Measurements from ENCODE around the gene ADD2. TPM values are rescaled to one million over a fixed set of nuclear protein-coding genes. Genes with fewer than 3 reads are reported as not detected.

Gene ADD2
- total RNA-seq, 4 donors from 2014 or later, result 0.40 to 1.9 (median 1.1) TPM

DNA sequence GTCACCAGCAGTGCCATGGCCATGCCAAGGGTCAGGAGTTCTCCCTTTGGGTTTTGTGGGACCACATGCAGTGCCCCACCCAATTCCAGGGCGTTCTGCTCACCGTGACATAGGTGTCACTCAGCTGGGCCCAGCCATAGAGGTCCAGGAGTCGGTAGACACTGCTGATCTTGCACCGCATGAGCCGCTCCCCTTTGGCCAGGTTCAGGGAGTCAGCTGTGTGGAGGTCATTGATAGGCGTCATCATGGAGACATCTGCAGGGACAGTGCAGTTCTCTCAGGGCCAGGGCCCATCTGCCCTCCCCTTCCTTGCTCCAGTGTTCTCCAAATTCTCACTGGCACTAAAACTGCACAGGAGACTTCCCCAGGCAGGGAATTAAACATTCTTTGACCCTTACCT is 71.9 kb downstream of the ADD2 start:
- no peaks in the 10 kb centered on the region for H3K36me3 ChIP-seq
- H3K9me3 ChIP-seq, result no peaks in the 10 kb centered on the region
- no peaks in the 10 kb centered on the region for H3K4me1 ChIP-seq
- H3K27me3 ChIP-seq, result peaks cover 2% of the 10 kb centered on the region
- DNase-seq, result no peak
- H3K27ac ChIP-seq, result no peak overlapping the region
- intact Hi-C loops (cut with DNase I; ENCODE audit: low total_unique reads) (no loop called here), in situ Hi-C loops (cut with MboI; ENCODE audit: low pct_ligation_motif_present in 1 of 4, low pct_unique_long_range_greater_than_20kb in 1 of 4, low sequenced_read_pairs in 3 of 4) (no loop called here)
- no peak for TF ChIP-seq POLR2AphosphoS5 (IDR thresholded peaks at IDR 0.05)
- TF ChIP-seq POLR2A (IDR thresholded peaks at IDR 0.05), result no peak
- no peak for TF ChIP-seq EP300 (IDR thresholded peaks at IDR 0.05; ENCODE audit: low read depth)
- TF ChIP-seq, protein P1, sequence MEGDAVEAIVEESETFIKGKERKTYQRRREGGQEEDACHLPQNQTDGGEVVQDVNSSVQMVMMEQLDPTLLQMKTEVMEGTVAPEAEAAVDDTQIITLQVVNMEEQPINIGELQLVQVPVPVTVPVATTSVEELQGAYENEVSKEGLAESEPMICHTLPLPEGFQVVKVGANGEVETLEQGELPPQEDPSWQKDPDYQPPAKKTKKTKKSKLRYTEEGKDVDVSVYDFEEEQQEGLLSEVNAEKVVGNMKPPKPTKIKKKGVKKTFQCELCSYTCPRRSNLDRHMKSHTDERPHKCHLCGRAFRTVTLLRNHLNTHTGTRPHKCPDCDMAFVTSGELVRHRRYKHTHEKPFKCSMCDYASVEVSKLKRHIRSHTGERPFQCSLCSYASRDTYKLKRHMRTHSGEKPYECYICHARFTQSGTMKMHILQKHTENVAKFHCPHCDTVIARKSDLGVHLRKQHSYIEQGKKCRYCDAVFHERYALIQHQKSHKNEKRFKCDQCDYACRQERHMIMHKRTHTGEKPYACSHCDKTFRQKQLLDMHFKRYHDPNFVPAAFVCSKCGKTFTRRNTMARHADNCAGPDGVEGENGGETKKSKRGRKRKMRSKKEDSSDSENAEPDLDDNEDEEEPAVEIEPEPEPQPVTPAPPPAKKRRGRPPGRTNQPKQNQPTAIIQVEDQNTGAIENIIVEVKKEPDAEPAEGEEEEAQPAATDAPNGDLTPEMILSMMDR (IDR thresholded peaks at IDR 0.05), result no peak
- H3K4me3 ChIP-seq, result no peak overlapping the region
- WGBS, 2 donors (ENCODE audit: low coverage in 1 of 2), result 84% methylated on average over 6 of the region's 6 CpGs; no CpG with 5 or more reads in 1 of the 2 donors

DNA sequence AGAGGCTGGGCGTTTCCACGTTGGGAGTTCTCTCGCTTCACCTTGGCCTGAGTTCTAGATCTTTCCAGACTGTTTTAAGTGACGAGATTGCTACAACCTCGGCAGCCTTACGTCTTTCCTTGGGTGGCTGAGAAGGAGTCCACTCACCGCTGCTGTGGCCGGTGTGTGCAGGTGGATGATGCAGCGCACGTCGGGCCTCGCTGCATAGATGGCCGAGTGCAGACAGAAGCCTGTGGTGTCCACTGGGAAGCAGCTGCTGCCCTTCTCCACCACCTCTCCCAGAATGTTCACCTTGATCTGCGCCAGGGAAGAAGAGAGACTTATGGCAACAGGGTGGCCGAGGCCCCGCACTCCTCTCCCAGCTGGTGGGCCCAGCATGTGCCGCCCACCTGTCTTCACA is 75.7 kb downstream of the ADD2 start:
- in situ Hi-C loops (cut with MboI; ENCODE audit: low pct_ligation_motif_present in 1 of 4, low pct_unique_long_range_greater_than_20kb in 1 of 4, low sequenced_read_pairs in 3 of 4), result no loop called here
- intact Hi-C loops (cut with DNase I; ENCODE audit: low total_unique reads), result no loop called here
- no peak for TF ChIP-seq POLR2A (IDR thresholded peaks at IDR 0.05)
- TF ChIP-seq EP300 (IDR thresholded peaks at IDR 0.05; ENCODE audit: low read depth), result no peak
- TF ChIP-seq, protein P1 (IDR thresholded peaks at IDR 0.05), result no peak
- Histone ChIP-seq H3K9me3 (no peaks in the 10 kb centered on the region), H3K27ac (no peak overlapping the region), H3K4me1 (no peaks in the 10 kb centered on the region), H3K36me3 (no peaks in the 10 kb centered on the region), H3K4me3 (no peak overlapping the region), H3K27me3 (no peaks in the 10 kb centered on the region)
- no peak for DNase-seq
- WGBS, 2 donors (ENCODE audit: low coverage in 1 of 2), result 83 to 95% methylated on average over 5 to 17 of the region's 17 CpGs

DNA sequence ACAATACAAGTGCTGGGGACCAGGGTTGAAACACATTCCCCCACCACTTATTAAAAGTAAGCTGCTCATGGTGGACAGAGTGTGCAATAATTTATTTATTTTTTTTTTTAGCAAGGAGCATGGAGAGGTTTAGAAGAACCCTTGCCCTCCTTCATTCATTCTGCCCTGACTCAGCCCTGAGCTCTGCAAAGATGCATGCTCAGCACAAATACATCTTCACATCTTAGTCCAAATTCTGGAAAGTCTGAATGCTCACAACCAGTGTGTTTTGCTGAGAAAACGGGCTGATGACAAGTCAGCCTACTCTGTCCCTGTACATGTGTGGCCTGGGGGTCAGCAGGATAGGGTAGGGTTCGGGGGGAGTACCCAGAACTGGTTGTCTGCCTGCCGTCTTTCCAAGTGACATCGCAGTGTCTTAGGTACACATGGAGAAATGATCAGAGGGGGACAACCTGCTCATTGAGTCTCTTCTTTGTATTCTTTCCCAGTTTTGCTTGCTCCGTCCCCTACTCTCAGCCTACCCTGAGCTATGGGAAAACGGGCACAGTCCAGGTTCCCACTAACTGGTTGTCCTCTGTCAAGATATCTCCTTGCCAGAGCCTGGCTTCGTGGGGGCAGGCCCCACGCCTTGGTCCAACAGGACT is 76.4 kb downstream of the ADD2 start:
- no peaks in the 10 kb centered on the region for H3K9me3 ChIP-seq
- intact Hi-C loops (cut with DNase I; ENCODE audit: low total_unique reads), result no loop called here
- TF ChIP-seq, protein P1 (IDR thresholded peaks at IDR 0.05), result no peak
- TF ChIP-seq POLR2A (IDR thresholded peaks at IDR 0.05) (no peak), POLR2AphosphoS5 (IDR thresholded peaks at IDR 0.05) (no peak), EP300 (IDR thresholded peaks at IDR 0.05; ENCODE audit: low read depth) (no peak)
- DNase-seq, result no peak
- in situ Hi-C loops (cut with MboI; ENCODE audit: low pct_ligation_motif_present in 1 of 4, low pct_unique_long_range_greater_than_20kb in 1 of 4, low sequenced_read_pairs in 3 of 4), result no loop called here
- H3K36me3 ChIP-seq, result no peaks in the 10 kb centered on the region
- no peaks in the 10 kb centered on the region for H3K4me1 ChIP-seq
- 84 to 89% methylated on average over 3 to 8 of the region's 8 CpGs for WGBS, 2 donors (ENCODE audit: low coverage in 1 of 2)
- H3K27ac ChIP-seq, result no peak overlapping the region
- H3K4me3 ChIP-seq, result no peak overlapping the region
- no peaks in the 10 kb centered on the region for H3K27me3 ChIP-seq

DNA sequence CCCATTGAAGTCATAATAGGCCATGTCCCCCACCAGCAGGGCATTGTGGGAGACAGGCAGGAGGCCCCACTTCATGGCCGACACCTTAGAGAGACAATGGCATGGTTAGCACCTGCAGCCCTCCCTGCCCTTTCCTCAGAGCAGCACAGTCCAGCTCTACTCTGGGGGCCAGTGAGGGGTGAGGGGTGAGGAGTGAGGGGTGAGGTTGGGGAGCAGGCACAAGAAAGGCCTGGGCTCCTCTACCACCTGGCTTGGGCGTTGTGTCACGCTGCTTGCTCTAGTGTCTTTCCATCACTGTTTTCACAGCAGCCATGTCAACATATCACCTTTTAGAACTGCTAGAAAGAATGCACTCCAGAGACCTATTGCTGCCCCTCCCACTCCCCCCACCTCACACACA is 77.2 kb downstream of the ADD2 start:
- Histone ChIP-seq H3K4me3 (no peak overlapping the region), H3K36me3 (no peaks in the 10 kb centered on the region), H3K27ac (no peak overlapping the region), H3K4me1 (no peaks in the 10 kb centered on the region), H3K27me3 (no peaks in the 10 kb centered on the region), H3K9me3 (no peaks in the 10 kb centered on the region)
- no peak for TF ChIP-seq POLR2A (IDR thresholded peaks at IDR 0.05)
- no peak for TF ChIP-seq EP300 (IDR thresholded peaks at IDR 0.05; ENCODE audit: low read depth)
- TF ChIP-seq, protein P1 (IDR thresholded peaks at IDR 0.05), result no peak
- TF ChIP-seq POLR2AphosphoS5 (IDR thresholded peaks at IDR 0.05), result no peak
- no peak for DNase-seq
- intact Hi-C loops (cut with DNase I; ENCODE audit: low total_unique reads) (no loop called here), in situ Hi-C loops (cut with MboI; ENCODE audit: low pct_ligation_motif_present in 1 of 4, low pct_unique_long_range_greater_than_20kb in 1 of 4, low sequenced_read_pairs in 3 of 4) (no loop called here)
- WGBS, 2 donors (ENCODE audit: low coverage in 1 of 2), result 90 to 95% methylated on average over 2 to 3 of the region's 3 CpGs

All from transverse colon (tissue), 4 donors.